AG04450 (cell line): ENCODE results near the gene APBA2. TPM values are rescaled to one million over a fixed set of nuclear protein-coding genes. Genes with fewer than 3 reads are reported as not detected.

Source experiments
- CTCF ChIA-PET: fragments of 300-600, 350-600 bp; formaldehyde crosslinking; extraction: SDS; loops from one replicate; lab custom pipeline; 2022; ENCODE audit warnings: antibody characterized with exemption, inconsistent platforms; lab: Charles Lee
- POLR2A ChIA-PET: fragments of 350-600 bp; formaldehyde crosslinking; extraction: SDS; loops from one replicate; lab custom pipeline; 2021; ENCODE audit warnings: antibody characterized with exemption, inconsistent platforms; lab: Yijun Ruan, JAX
- DNase-seq: peaks from one replicate; pipeline ENCODE4 v3.0.0-alpha.2; 2011; ENCODE audit warnings: low read depth, low spot score
- H3K27ac ChIP-seq: one replicate; pipeline ENCODE4 v1.5.1; 2012; ENCODE audit warnings: low read depth, low read length, control low read depth
- H3K27me3 ChIP-seq: one replicate; pipeline ENCODE4 v1.6.0; 2012; ENCODE audit warnings: low read length; ENCODE audit not compliant: control insufficient read depth, insufficient read depth
- H3K4me3 ChIP-seq: 2 replicates; pipeline ENCODE4 v1.5.1; 2011; ENCODE audit warnings: mild to moderate bottlenecking, low read depth, low read length, control low read depth
- H3K9me3 ChIP-seq: 2 replicates; pipeline ENCODE4 v1.5.1; 2012; ENCODE audit warnings: low read length; ENCODE audit not compliant: control insufficient read depth, insufficient read depth
- polyA plus RNA-seq: library from polyadenylated mRNA; depleted of rRNA; stranded (reverse); fragments of >200 nt; gene quantifications from 2 replicates; pipeline ENCODE4 v1.2.3, GENCODE V29; 2011
- TF ChIP-seq, protein P1 (sequence below): IDR thresholded peaks from 2 replicates; pipeline ENCODE4 v1.5.1; 2011; ENCODE audit warnings: low read depth, low read length, control low read depth, inconsistent platforms

APBA2 gene
- polyA plus RNA-seq, 1 experiment: 18.9 TPM

DNA sequence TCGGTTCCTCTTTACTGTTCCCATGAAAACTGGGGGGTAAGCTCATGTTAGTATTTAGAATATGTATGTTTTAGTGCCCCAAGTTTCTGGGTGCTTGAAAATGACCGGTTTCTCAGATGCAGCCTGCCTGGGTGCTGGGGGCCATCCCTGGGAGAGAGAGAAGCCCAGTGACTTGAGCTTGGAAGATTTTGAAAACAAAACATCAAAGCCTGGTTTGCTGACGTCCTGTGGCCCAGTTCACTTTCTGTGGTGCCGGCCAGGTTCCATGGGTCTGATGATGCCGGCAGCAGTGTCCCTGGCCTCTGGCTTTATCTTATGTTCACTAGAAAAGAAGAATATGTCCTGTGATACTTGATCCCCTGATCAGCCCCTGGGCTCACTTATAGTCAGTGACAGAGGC, 17.1 kb downstream of the APBA2 start:
- Histone ChIP-seq H3K27ac (no peak overlapping the region), H3K27me3 (no peaks in the 10 kb centered on the region), H3K9me3 (no peaks in the 10 kb centered on the region), H3K4me3 (no peak overlapping the region)
- DNase-seq: no peak
- POLR2A ChIA-PET: no interaction called here
- TF ChIP-seq, protein P1, sequence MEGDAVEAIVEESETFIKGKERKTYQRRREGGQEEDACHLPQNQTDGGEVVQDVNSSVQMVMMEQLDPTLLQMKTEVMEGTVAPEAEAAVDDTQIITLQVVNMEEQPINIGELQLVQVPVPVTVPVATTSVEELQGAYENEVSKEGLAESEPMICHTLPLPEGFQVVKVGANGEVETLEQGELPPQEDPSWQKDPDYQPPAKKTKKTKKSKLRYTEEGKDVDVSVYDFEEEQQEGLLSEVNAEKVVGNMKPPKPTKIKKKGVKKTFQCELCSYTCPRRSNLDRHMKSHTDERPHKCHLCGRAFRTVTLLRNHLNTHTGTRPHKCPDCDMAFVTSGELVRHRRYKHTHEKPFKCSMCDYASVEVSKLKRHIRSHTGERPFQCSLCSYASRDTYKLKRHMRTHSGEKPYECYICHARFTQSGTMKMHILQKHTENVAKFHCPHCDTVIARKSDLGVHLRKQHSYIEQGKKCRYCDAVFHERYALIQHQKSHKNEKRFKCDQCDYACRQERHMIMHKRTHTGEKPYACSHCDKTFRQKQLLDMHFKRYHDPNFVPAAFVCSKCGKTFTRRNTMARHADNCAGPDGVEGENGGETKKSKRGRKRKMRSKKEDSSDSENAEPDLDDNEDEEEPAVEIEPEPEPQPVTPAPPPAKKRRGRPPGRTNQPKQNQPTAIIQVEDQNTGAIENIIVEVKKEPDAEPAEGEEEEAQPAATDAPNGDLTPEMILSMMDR: no peak
- CTCF ChIA-PET: interaction anchor here (0.8 to 1.5 kb wide), 2 partner anchors 8 to 199 kb away, joined by 4 to 5 read pairs; no protein-coding TSS in a partner anchor

DNA sequence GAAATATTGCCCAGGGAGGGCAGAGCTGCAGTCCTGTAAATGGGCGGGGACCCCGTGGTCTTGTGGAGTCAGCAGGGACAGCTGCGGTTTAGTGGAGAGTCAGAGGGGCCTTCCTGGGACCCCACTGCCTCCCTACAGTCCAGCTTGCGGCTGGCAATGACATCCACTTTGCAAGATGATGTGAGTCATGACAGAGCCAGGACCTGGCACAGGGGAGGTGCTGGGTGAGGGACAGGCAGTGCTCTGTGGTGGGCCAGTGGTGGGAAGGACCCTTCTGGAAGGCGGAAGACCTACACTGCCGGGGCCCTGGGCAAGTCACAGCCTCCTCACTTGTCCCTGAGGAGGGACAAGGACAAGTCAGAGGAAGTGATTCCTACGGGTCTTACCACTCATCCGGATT, 17.8 kb downstream of the APBA2 start:
- TF ChIP-seq, protein P1: no peak
- H3K9me3 ChIP-seq: no peaks in the 10 kb centered on the region
- no peak overlapping the region for H3K27ac ChIP-seq
- ChIA-PET POLR2A (no interaction called here), CTCF (no interaction called here)
- DNase-seq: no peak
- no peaks in the 10 kb centered on the region for H3K27me3 ChIP-seq
- no peak overlapping the region for H3K4me3 ChIP-seq

DNA sequence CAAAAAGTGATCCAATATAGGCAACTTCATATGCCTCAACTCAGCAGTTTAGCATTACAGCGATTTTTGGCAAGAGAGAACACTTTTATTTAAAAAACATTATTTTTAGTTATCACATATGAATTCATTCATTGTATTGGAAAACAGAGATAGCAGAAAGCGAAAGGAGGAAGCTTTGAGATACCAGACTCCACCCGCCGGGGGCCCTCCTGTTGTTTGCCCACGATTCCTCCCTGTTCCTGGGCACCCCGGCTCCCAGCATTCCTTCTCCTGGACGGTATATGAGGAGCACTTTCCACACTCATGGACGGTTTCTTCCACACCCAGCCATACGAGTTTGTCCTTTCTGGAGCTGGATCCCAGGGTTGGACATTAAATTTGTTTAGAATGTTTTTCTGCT, 18.2 kb downstream of the APBA2 start:
- CTCF ChIA-PET: no interaction called here
- DNase-seq: no peak
- POLR2A ChIA-PET: no interaction called here

DNA sequence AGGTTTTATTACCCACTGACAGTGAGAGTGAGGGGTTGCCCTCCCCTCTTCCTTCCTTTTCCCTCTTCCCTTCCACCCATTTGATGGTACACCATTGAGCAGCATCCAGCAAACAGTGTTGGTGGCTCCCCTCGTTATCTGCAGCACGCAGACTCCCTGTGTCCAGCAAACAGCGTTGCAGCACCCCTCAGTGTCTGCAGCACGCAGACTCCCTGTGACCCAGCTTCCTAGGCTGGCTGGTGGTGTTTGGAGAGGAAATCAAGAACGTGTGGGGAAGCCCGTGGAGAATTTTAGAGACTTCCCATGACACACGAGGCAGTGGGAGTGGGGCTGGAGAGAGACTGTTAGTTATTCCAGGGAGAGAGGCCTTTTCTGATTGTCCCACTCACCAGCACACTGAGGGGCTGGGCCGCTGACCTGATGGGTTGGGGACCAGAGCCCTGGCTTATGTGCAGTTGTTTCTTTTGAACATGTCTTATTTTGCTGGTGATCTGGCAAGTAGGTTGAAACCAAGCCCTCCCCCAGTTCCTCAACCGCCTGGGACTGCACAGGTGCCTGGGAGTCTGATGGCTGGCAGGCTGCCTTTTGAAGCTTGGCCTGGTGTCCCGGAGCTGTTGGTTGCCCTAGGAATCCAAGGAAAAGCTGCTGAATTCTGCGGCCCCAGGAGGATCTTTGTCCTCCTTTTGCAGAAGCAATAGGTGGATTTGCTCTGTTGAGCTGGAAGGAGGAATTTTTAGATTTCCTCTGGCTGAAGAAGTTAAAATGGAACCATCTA, 19.0 kb downstream of the APBA2 start:
- no peak overlapping the region for H3K4me3 ChIP-seq
- ChIA-PET CTCF (no interaction called here), POLR2A (no interaction called here)
- H3K27ac ChIP-seq: no peak overlapping the region
- H3K9me3 ChIP-seq: no peaks in the 10 kb centered on the region
- no peak for DNase-seq
- H3K27me3 ChIP-seq: no peaks in the 10 kb centered on the region
- TF ChIP-seq, protein P1: no peak

More for the DNA sequence above, 18.2 kb downstream of the APBA2 start:
- TF ChIP-seq, protein P1: no peak
- no peak overlapping the region for H3K27ac ChIP-seq
- H3K9me3 ChIP-seq: no peaks in the 10 kb centered on the region
- H3K27me3 ChIP-seq: no peaks in the 10 kb centered on the region
- H3K4me3 ChIP-seq: no peak overlapping the region

DNA sequence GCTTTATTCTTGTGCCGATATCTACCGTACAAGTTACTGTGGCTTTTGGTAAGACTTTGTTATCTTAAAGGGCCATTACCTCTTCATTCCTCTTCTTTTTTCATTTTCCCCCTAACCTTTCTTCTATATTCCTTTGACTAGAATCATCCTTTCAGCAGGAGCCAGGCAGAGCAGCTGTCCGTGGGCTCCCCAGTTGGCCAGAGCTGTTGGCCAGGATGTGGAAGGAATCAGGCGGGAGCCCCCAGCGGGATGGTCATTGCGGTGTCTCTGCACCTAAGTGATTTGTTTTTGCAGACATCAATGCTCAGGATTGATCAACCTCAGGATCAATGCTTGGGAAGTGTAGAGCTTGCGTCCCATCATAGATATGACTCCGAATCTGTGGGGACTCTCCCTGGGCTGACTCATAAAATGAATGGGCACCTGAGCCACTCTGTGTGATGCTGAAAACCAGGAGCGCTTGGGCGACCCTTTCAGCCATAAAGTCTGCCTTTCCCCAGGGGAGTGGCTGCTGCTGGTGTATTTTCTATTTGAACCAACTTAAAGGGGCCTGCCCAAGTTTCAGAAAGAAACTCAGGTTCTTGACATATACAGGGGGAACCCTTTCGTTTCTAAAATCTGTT, 21.7 kb downstream of the APBA2 start:
- DNase-seq: no peak
- no peaks in the 10 kb centered on the region for H3K9me3 ChIP-seq
- TF ChIP-seq, protein P1: no peak
- CTCF ChIA-PET: no interaction called here
- no peak overlapping the region for H3K4me3 ChIP-seq
- no peak overlapping the region for H3K27ac ChIP-seq
- H3K27me3 ChIP-seq: no peaks in the 10 kb centered on the region
- POLR2A ChIA-PET: no interaction called here
